ENCODE measurements around the gene MUS81. TPM values are rescaled to one million over a fixed set of nuclear protein-coding genes. Genes with fewer than 3 reads are reported as not detected.

The MUS81 gene
- total RNA-seq, 1 donor from 2014 or later = 36.8 TPM

DNA sequence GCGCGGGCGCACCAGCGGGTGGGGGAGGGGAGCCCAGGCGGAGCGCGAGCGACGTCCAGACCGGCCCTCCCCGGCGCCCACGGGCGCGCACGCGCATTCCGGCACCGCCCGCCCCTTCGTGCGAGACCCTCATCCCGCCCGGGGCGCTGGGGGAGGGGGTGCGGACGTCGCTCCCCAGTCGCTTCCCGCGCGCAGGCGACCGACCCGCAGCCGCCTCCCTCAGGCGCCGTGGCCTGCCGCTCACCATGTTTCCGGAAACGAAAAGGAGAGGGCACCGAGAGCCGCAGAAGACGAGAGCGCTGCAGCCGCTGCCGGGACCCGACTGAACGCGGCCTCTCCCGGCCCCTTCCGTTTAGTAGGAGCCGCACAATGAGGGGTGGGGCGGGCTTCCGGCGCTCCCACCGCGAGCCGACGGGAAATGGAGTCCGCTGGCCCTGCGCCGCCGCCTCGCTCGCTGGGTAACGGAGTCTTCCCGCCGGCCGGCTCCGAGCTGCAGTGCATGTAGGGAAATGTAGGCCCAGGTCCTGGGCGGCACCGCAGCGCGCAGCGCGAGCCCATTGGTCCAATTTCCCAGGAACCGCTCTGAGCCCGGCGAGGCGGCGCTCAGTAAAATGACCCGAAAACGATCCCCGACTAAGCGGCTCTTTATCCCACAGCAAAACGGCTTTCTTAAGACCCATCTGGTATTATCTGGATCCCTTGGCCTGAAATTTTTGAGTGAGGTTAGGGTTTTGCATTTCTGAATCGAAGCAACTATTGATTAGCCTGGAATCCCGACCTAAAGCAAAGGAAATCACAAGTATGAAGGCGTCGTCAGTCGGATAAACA lies 2.2 kb upstream of the MUS81 start, which contains the start of gene CFL1:
CFL1 (minus strand) TSS at position 328 of the 828 bp plus-strand sequence; CDS start at position 247, 81 bp downstream.
- TF ChIP-seq EZH2 (IDR thresholded peaks at IDR 0.05) (no peak), EZH2phosphoT487 (IDR thresholded peaks at IDR 0.05) (no peak)
- TF ChIP-seq, protein P1, sequence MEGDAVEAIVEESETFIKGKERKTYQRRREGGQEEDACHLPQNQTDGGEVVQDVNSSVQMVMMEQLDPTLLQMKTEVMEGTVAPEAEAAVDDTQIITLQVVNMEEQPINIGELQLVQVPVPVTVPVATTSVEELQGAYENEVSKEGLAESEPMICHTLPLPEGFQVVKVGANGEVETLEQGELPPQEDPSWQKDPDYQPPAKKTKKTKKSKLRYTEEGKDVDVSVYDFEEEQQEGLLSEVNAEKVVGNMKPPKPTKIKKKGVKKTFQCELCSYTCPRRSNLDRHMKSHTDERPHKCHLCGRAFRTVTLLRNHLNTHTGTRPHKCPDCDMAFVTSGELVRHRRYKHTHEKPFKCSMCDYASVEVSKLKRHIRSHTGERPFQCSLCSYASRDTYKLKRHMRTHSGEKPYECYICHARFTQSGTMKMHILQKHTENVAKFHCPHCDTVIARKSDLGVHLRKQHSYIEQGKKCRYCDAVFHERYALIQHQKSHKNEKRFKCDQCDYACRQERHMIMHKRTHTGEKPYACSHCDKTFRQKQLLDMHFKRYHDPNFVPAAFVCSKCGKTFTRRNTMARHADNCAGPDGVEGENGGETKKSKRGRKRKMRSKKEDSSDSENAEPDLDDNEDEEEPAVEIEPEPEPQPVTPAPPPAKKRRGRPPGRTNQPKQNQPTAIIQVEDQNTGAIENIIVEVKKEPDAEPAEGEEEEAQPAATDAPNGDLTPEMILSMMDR (IDR thresholded peaks at IDR 0.05) = no peak
- H3K79me2 ChIP-seq (ENCODE audit: low read depth) = peaks cover 59% of the 10 kb centered on the region

DNA sequence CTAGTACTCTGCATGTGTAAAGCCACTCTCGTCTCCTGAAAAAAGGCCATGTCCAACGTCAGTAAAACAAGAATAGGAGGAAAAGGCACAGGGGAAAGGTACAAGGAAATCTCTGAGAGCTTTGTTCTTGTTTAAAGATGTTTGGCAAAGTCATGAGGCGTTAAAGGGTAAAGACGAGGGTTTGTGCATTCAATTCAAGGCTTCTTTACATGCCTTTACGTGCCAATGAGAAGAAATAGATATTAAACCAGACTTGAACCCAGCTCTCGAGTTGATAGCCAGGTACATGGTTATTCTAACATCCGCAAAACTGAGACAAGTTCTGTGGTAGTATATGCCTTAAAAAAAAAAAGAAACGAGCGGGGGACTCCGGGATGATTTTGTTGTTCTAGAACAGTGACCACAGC lies 1.5 kb upstream of the MUS81 start:
- H3K27me3 ChIP-seq = no peaks in the 10 kb centered on the region
- peaks cover 7% of the 10 kb centered on the region for H3K36me3 ChIP-seq
- H3K27ac ChIP-seq = peak overlapping the region; percentile 95
- H3K36me3 Mint-ChIP-seq = peaks cover 34% of the 10 kb centered on the region
- peaks cover 5% of the 10 kb centered on the region for H3K9me3 Mint-ChIP-seq
- peaks cover 10% of the 10 kb centered on the region for H3K4me1 ChIP-seq
- H3K79me2 ChIP-seq (ENCODE audit: low read depth) = peaks cover 58% of the 10 kb centered on the region
- peaks cover 47% of the 10 kb centered on the region for H4K20me1 ChIP-seq (ENCODE audit: low read depth)
- peaks cover 29% of the 10 kb centered on the region for H3K27me3 Mint-ChIP-seq (ENCODE audit: insufficient read depth, low read depth)
- peak overlapping the region; percentile 95 for H3K4me3 Mint-ChIP-seq
- H3K4me1 Mint-ChIP-seq = peaks cover 35% of the 10 kb centered on the region
- H3F3A ChIP-seq (ENCODE audit: low read depth) = peaks cover 70% of the 10 kb centered on the region
- H3K4me2 ChIP-seq = peak overlapping the region; percentile 90
- H3K9ac ChIP-seq = peak overlapping the region; percentile 56
- no peaks in the 10 kb centered on the region for H3K9me3 ChIP-seq (ENCODE audit: low read depth)
- no peak overlapping the region for H2AFZ ChIP-seq (replicated peaks)
- peak overlapping the region; percentile 100 for H3K27ac Mint-ChIP-seq
- TF ChIP-seq, protein P1 (IDR thresholded peaks at IDR 0.05) = no peak
- TF ChIP-seq EZH2 (IDR thresholded peaks at IDR 0.05) (no peak), EZH2phosphoT487 (IDR thresholded peaks at IDR 0.05) (no peak)
- no peak for DNase-seq (ENCODE audit: low spot score)
- H3K4me3 ChIP-seq = peak overlapping the region; percentile 87

More for the DNA sequence above, 2.2 kb upstream of the MUS81 start, which contains the start of gene CFL1:
- Histone ChIP-seq H3K9me3 (ENCODE audit: low read depth) (no peaks in the 10 kb centered on the region), H3K4me2 (peak within 1 kb of the TSS; percentile 92), H3K9ac (peak within 1 kb of the TSS; percentile 74), H3K4me1 (peaks cover 10% of the 10 kb centered on the region), H2AFZ (replicated peaks) (no peak within 1 kb of the TSS), H4K20me1 (ENCODE audit: low read depth) (peaks cover 48% of the 10 kb centered on the region), H3F3A (ENCODE audit: low read depth) (peaks cover 76% of the 10 kb centered on the region), H3K27ac (peak within 1 kb of the TSS; percentile 95), H3K36me3 (peaks cover 7% of the 10 kb centered on the region), H3K4me3 (peak within 1 kb of the TSS; percentile 87), H3K27me3 (no peaks in the 10 kb centered on the region)
- Mint-ChIP-seq H3K4me3 (peak within 1 kb of the TSS; percentile 95), H3K9me3 (peaks cover 6% of the 10 kb centered on the region), H3K4me1 (peaks cover 35% of the 10 kb centered on the region), H3K36me3 (peaks cover 39% of the 10 kb centered on the region), H3K27me3 (ENCODE audit: insufficient read depth, low read depth) (peaks cover 29% of the 10 kb centered on the region), H3K27ac (peak within 1 kb of the TSS; percentile 100)
- peak; percentile 99 for DNase-seq (ENCODE audit: low spot score)

DNA sequence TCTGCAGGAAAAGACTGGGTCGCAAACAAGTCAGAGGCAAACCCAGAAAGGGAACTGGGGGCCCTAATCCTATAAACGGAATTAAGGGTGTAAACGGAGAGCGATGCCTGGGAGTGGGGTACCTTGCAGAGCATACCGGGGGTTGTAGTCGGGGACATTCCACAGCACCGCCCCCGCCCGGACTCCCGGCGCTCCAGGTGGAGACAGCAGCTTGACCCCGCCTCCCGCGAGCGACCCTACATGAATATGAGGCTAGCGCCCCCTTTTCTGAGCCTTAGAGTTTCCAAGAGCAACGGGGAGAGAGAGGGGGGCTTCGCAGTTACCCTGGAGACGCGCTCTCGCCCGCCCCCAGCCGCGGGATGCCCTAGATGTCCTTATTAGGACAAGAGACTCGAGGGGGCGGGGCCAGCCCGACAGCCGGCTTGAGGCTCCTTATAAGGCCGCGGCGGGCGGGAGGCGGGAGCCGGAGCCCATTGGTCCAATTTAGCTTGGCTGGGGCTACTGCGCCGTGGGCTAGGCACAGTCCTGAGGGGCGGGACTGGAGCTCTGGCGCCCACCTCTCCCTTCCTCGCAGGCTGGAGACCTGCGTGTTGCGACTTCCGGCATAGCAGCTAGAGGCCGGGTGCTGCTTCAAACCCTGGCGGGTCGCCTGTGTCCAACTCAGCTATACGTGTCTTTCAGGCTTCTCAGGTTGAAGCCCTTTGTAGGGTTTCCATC lies 980 bp upstream of the MUS81 start:
- H3K27ac Mint-ChIP-seq = peak overlapping the region; percentile 100
- H3K27me3 Mint-ChIP-seq (ENCODE audit: insufficient read depth, low read depth) = peaks cover 27% of the 10 kb centered on the region
- H3K4me3 ChIP-seq = peak overlapping the region; percentile 87
- TF ChIP-seq, protein P1 (IDR thresholded peaks at IDR 0.05) = peak; percentile 48
- TF ChIP-seq EZH2 (IDR thresholded peaks at IDR 0.05) (no peak), EZH2phosphoT487 (IDR thresholded peaks at IDR 0.05) (no peak)
- peaks cover 41% of the 10 kb centered on the region for H4K20me1 ChIP-seq (ENCODE audit: low read depth)
- no peak overlapping the region for H2AFZ ChIP-seq (replicated peaks)
- peak; percentile 100 for DNase-seq (ENCODE audit: low spot score)
- H3K4me1 ChIP-seq = peaks cover 10% of the 10 kb centered on the region
- peaks cover 35% of the 10 kb centered on the region for H3K4me1 Mint-ChIP-seq
- H3K9ac ChIP-seq = peak overlapping the region; percentile 56
- H3K27me3 ChIP-seq = no peaks in the 10 kb centered on the region
- peak overlapping the region; percentile 95 for H3K27ac ChIP-seq
- H3K4me2 ChIP-seq = peak overlapping the region; percentile 90
- peak overlapping the region; percentile 95 for H3K4me3 Mint-ChIP-seq
- no peaks in the 10 kb centered on the region for H3K9me3 ChIP-seq (ENCODE audit: low read depth)
- peaks cover 65% of the 10 kb centered on the region for H3F3A ChIP-seq (ENCODE audit: low read depth)
- H3K36me3 ChIP-seq = peaks cover 7% of the 10 kb centered on the region
- H3K9me3 Mint-ChIP-seq = peaks cover 3% of the 10 kb centered on the region
- peaks cover 31% of the 10 kb centered on the region for H3K36me3 Mint-ChIP-seq
- H3K79me2 ChIP-seq (ENCODE audit: low read depth) = peaks cover 53% of the 10 kb centered on the region
